Heart left ventricle (tissue), 13 donors: ENCODE results near the gene SAMD4B.

ENCODE experiments used
- POLR2A ChIP-seq, 2 donors: fragments of 450-650 bp; IDR thresholded peaks; one replicate each; pipeline ENCODE4 v1.6.1; 2017; ENCODE audit warnings: antibody characterized with exemption in 2 of 2, mild to moderate bottlenecking in 2 of 2, moderate library complexity in 2 of 2
- TF ChIP-seq, protein P1 (sequence below), 12 donors: fragments of 200-600 bp; sonication (generic) in 4 of 12; IDR thresholded peaks; one replicate each; pipeline versions ENCODE4 v1.5.0 to v1.8.0; 2018 to 2022; ENCODE audit warnings: antibody characterized with exemption in 12 of 12, mild to moderate bottlenecking in 5 of 12
- donor health status: ischemic (EF 13 %, LVEDD 7.1; RV severe dilation, severe dysfunction).
- donor health status: DM: no; HTN: yes; CAD: no.
- donor health status: DM: no; HTN: no; CAD: no.
- donor health status: ischemic (EF 25% LVEDD 6.9; RV normal size, moderate dysfunction).
- donor health status: ischemic (EF 25% LVEDD 5.7; RV mildly dilated, moderate dysfunction).
- donor health status: ischemic (EF 35%, LVEDD 5.7; RV mildly dilated, moderate dysfunction).
- donor health status: nonischemic (EF 11% LVEDD 7.7; RV severe dilation, severe dysfunction).
- donor health status: DM: yes; HTN: yes; CAD: no.
- donor health status: PGD.
- donor health status: ischemic (EF 29% LVEDD 5.4; RV normal size, mild dysfunction).
- donor health status: nonischemic (EF 23%, LVEDD 6.1; RV moderate dilation, normal function).

DNA sequence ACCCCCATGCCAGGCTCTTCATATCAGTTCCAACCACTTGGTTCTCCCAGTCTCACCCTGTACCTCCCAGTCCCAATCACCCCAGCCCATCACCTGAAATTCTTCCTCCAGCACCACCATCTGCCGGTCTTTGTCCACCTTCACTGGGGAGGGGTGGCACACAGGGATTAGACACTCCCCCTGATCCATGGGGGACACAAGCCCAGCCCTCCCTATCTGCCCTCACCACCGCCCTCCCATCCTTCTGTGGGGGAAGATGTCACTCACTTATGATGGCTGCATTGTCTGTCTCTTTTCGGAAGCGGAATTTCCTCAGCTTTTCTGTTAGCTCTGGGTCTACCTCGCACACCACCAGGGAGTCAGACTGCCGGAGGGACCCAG, 7.1 kb upstream of the SAMD4B start:
- TF ChIP-seq, protein P1, sequence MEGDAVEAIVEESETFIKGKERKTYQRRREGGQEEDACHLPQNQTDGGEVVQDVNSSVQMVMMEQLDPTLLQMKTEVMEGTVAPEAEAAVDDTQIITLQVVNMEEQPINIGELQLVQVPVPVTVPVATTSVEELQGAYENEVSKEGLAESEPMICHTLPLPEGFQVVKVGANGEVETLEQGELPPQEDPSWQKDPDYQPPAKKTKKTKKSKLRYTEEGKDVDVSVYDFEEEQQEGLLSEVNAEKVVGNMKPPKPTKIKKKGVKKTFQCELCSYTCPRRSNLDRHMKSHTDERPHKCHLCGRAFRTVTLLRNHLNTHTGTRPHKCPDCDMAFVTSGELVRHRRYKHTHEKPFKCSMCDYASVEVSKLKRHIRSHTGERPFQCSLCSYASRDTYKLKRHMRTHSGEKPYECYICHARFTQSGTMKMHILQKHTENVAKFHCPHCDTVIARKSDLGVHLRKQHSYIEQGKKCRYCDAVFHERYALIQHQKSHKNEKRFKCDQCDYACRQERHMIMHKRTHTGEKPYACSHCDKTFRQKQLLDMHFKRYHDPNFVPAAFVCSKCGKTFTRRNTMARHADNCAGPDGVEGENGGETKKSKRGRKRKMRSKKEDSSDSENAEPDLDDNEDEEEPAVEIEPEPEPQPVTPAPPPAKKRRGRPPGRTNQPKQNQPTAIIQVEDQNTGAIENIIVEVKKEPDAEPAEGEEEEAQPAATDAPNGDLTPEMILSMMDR (IDR thresholded peaks at IDR 0.05): no peak
- no peak for TF ChIP-seq POLR2A (IDR thresholded peaks at IDR 0.05)
